Suprapubic skin (tissue), 4 donors: Measurements from ENCODE around the gene BAHD1.

ENCODE experiments used
- CTCF ChIP-seq, 2 donors: fragments of 200-600 bp in 1 of 2; fragments of 450-650 bp in 1 of 2; sonication (generic) in 1 of 2; IDR thresholded peaks; one replicate each; pipeline ENCODE4 v1.5.1; 2016 to 2019; ENCODE audit warnings: antibody characterized with exemption in 2 of 2, mild to moderate bottlenecking in 1 of 2, moderate library complexity in 1 of 2
- EP300 ChIP-seq: sonication (generic); formaldehyde crosslinking; IDR thresholded peaks from one replicate; pipeline ENCODE4 v1.6.1; 2017; ENCODE audit warnings: antibody characterized with exemption
- POLR2A ChIP-seq, 2 donors: fragments of 450-650 bp; IDR thresholded peaks; one replicate each; pipeline ENCODE4 v1.6.1; 2017; ENCODE audit warnings: antibody characterized with exemption in 2 of 2, mild to moderate bottlenecking in 2 of 2, moderate library complexity in 2 of 2
- POLR2AphosphoS5 ChIP-seq, 3 donors: sonication (generic); formaldehyde crosslinking; IDR thresholded peaks; one replicate each; pipeline ENCODE4 v1.6.1; 2017; ENCODE audit warnings: antibody characterized with exemption in 3 of 3

GRCh38 chr15:40464595-40465185, 23.9 kb downstream of the BAHD1 start:
- TF ChIP-seq POLR2AphosphoS5 (IDR thresholded peaks at IDR 0.05) (no peak), CTCF (IDR thresholded peaks at IDR 0.05) (no peak), EP300 (no peak), POLR2A (IDR thresholded peaks at IDR 0.05) (no peak)
